ENCODE measurements around the gene RAC2.

DNA sequence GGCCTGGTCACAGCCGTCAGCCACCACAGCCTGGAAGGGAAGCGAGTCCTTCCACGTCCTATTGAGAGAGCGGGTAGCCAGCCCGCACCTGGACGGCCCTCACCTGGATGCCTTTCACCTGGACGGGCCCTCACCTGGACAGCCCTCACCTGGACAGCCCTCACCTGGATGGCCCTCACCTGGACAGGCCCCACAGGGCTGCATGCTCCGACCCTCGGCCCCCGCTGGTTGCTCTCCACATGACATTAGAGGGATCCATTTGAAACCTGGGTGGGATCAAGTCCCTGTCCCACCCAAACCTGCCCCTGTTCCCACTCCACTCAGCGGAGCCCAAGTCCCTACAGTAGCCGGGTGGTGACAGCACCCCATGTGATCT lies 59.7 kb downstream of the RAC2 start:
- TF ChIP-seq TAF1 (IDR thresholded peaks at IDR 0.05; ENCODE audit: low read depth, low read length) (no peak), JUN (IDR thresholded peaks at IDR 0.05; ENCODE audit: low read depth, low read length) (no peak), EGR1 (IDR thresholded peaks at IDR 0.05; ENCODE audit: borderline replicate concordance, low read depth, low read length) (no peak), JUND (IDR thresholded peaks at IDR 0.05; ENCODE audit: low read length) (no peak), TCF12 (IDR thresholded peaks at IDR 0.05; ENCODE audit: low read depth, low read length) (no peak), SP1 (IDR thresholded peaks at IDR 0.05; ENCODE audit: low read depth, low read length) (no peak), POLR2AphosphoS5 (IDR thresholded peaks at IDR 0.05; ENCODE audit: low read depth, low read length) (no peak), CEBPB (IDR thresholded peaks at IDR 0.05; ENCODE audit: low read depth, low read length) (no peak), HDAC2 (IDR thresholded peaks at IDR 0.05; ENCODE audit: borderline replicate concordance in 1 of 2, low read depth in 2 of 2, low read length in 2 of 2) (no peak), ZNF274 (IDR thresholded peaks at IDR 0.05; ENCODE audit: borderline replicate concordance, extremely low read depth, low read length) (no peak)
- TF ChIP-seq, protein P1, sequence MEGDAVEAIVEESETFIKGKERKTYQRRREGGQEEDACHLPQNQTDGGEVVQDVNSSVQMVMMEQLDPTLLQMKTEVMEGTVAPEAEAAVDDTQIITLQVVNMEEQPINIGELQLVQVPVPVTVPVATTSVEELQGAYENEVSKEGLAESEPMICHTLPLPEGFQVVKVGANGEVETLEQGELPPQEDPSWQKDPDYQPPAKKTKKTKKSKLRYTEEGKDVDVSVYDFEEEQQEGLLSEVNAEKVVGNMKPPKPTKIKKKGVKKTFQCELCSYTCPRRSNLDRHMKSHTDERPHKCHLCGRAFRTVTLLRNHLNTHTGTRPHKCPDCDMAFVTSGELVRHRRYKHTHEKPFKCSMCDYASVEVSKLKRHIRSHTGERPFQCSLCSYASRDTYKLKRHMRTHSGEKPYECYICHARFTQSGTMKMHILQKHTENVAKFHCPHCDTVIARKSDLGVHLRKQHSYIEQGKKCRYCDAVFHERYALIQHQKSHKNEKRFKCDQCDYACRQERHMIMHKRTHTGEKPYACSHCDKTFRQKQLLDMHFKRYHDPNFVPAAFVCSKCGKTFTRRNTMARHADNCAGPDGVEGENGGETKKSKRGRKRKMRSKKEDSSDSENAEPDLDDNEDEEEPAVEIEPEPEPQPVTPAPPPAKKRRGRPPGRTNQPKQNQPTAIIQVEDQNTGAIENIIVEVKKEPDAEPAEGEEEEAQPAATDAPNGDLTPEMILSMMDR (IDR thresholded peaks at IDR 0.05; ENCODE audit: control extremely low read depth in 1 of 3, insufficient read depth in 1 of 3, low read depth in 1 of 3, low read length in 3 of 3) = no peak
